ENCODE results near the gene LCP2. TPM values are rescaled to one million over a fixed set of nuclear protein-coding genes. Genes with fewer than 3 reads are reported as not detected.

Gene LCP2
- total and polyA plus RNA-seq, 2 donors (not counting 3 experiments of a cell fraction or from before 2014, with no cell fraction given): not detected

GRCh38 chr5:170235876-170236864 lies 61.4 kb downstream of the LCP2 start:
- Histone ChIP-seq H3K27me3 (ENCODE audit: control insufficient read depth in 2 of 2, insufficient read depth in 2 of 2, low read length in 2 of 2) (peaks cover 7 to 13% of the 10 kb centered on the region in 2 experiments), H3K27ac (ENCODE audit: insufficient read depth, low read depth, low read length) (no peak overlapping the region), H4K20me1 (replicated peaks; ENCODE audit: control insufficient read depth, extremely low read depth, insufficient read depth, low read length) (no peaks in the 10 kb centered on the region), H3K4me1 (ENCODE audit: control insufficient read depth, extremely low read depth, insufficient read depth, low read length) (no peaks in the 10 kb centered on the region), H3K4me2 (ENCODE audit: insufficient read depth, low read length) (no peak overlapping the region), H3K9me3 (replicated peaks; ENCODE audit: control insufficient read depth, insufficient read depth, low read length) (no peaks in the 10 kb centered on the region), H3K36me3 (ENCODE audit: control insufficient read depth in 2 of 2, extremely low read depth in 1 of 2, insufficient read depth in 2 of 2, low read length in 2 of 2) (no peaks in the 10 kb centered on the region), H3K9ac (replicated peaks; ENCODE audit: extremely low read depth, insufficient read depth, low read length) (no peak overlapping the region), H3K4me3 (replicated peaks in 1 of 3; ENCODE audit: insufficient read depth in 1 of 3, low read depth in 1 of 3, low read length in 3 of 3) (no peak overlapping the region), H3K9me1 (replicated peaks; ENCODE audit: control insufficient read depth, extremely low read depth, insufficient read depth, low read length) (no peaks in the 10 kb centered on the region), H3K79me2 (ENCODE audit: control insufficient read depth, insufficient read depth, low read length) (no peaks in the 10 kb centered on the region), H2AFZ (ENCODE audit: low read depth, low read length) (no peak overlapping the region)
- no TSS peak for BruUV-seq (replicated peaks)
- DNase-seq (ENCODE audit: low read depth, low spot score) (no peak), FAIRE-seq (no peak)
- TF ChIP-seq CTCF (IDR thresholded peaks at IDR 0.05; ENCODE audit: extremely low read depth in 1 of 2, insufficient read depth in 1 of 2, low read depth in 1 of 2, low read length in 2 of 2) (no peak), POLR2AphosphoS5 (IDR thresholded peaks at IDR 0.05; ENCODE audit: insufficient read depth, low read depth, low read length) (no peak), EZH2 (IDR thresholded peaks at IDR 0.05; ENCODE audit: borderline replicate concordance, low read depth, low read length, severe bottlenecking) (no peak), FOS (IDR thresholded peaks at IDR 0.05; ENCODE audit: borderline replicate concordance, insufficient read depth, low read length) (no peak), MAX (IDR thresholded peaks at IDR 0.05; ENCODE audit: insufficient read depth, insufficient read length) (no peak), JUN (IDR thresholded peaks at IDR 0.05; ENCODE audit: borderline replicate concordance, insufficient read depth, insufficient read length, low read depth) (no peak), MYC (IDR thresholded peaks at IDR 0.05; ENCODE audit: low read depth, low read length) (no peak), POLR2A (IDR thresholded peaks at IDR 0.05; ENCODE audit: low read depth, low read length) (no peak), GATA2 (IDR thresholded peaks at IDR 0.05; ENCODE audit: insufficient read depth, insufficient read length, low read depth, low read length) (no peak)
- dilution Hi-C loops (cut with MboI; ENCODE audit: extremely low pct_ligation_motif_present, low sequenced_read_pairs) (no loop called here), intact Hi-C loops (cut with micrococcal nuclease) (no loop called here)
- ChIA-PET POLR2A (no interaction called here), CTCF (interaction anchor here (1.1 to 2.5 kb wide), 2 partner anchors 10 to 185 kb away, joined by 3 to 14 read pairs; no protein-coding TSS in a partner anchor)

Data from endothelial cell of umbilical vein (primary cell).